PC-3 (cell line): ENCODE data around the gene MORN1. TPM values are rescaled to one million over a fixed set of nuclear protein-coding genes. Genes with fewer than 3 reads are reported as not detected.

Experiments used
- ATAC-seq: fragments of 200-7000 bp; cut with Tn5 transposase; 2 replicates; pipeline ENCODE4 v1.9.1; 2020; ENCODE audit warnings: mild to moderate bottlenecking, moderate library complexity
- BruUV-seq: library from RNA; stranded (reverse); fragments of 400-500 nt; replicated peaks from 2 replicates; lab custom pipeline; 2021; lab: Mats Ljungman, UMichigan
- CTCF ChIA-PET: fragments of 300-600 bp; sonication (Branson Sonifier 250); formaldehyde crosslinking; loops from one replicate; lab custom pipeline; 2022; ENCODE audit warnings: antibody characterized with exemption; lab: Charles Lee
- POLR2A ChIA-PET: fragments of 300-600 bp; sonication (Branson Sonifier 250); formaldehyde crosslinking; loops from one replicate; lab custom pipeline; 2022; ENCODE audit warnings: antibody characterized with exemption; ENCODE audit not compliant: unreplicated experiment; lab: Charles Lee
- DNase-seq: peaks from one replicate; pipeline ENCODE4 v3.0.0-alpha.2; 2015
- H2AFZ ChIP-seq: fragments of 300-600 bp; sonication (generic); 2 replicates; pipeline ENCODE4 v1.6.0; 2016; ENCODE audit warnings: antibody characterized with exemption, low read length
- H3F3A ChIP-seq: fragments of 300-600 bp; sonication (generic); one replicate; pipeline ENCODE4 v1.6.0; 2017; ENCODE audit warnings: antibody characterized with exemption, low read length, control low read depth, mild to moderate bottlenecking; ENCODE audit not compliant: unreplicated experiment
- H3K27ac ChIP-seq: fragments of 300-600 bp; sonication (generic); 2 replicates; pipeline ENCODE4 v1.5.1; 2016; ENCODE audit warnings: mild to moderate bottlenecking, low read length
- H3K27me3 ChIP-seq: fragments of 300-600 bp; sonication (generic); 2 replicates; pipeline ENCODE4 v1.6.1; 2016; ENCODE audit warnings: low read length, mixed read lengths
- H3K36me3 ChIP-seq: fragments of 300-600 bp; sonication (generic); 2 replicates; pipeline ENCODE4 v1.6.1; 2016; ENCODE audit warnings: low read depth, mixed run types, low read length, mixed read lengths
- H3K4me1 ChIP-seq: fragments of 300-600 bp; sonication (generic); 2 replicates; pipeline ENCODE4 v1.5.1; 2016; ENCODE audit warnings: low read length; ENCODE audit not compliant: insufficient read depth
- H3K4me2 ChIP-seq: fragments of 300-600 bp; sonication (generic); 2 replicates; pipeline ENCODE4 v1.6.0; 2016; ENCODE audit warnings: low read length
- H3K4me3 ChIP-seq: fragments of 300-600 bp; sonication (generic); 2 replicates; pipeline ENCODE4 v1.5.1; 2016; ENCODE audit warnings: mild to moderate bottlenecking, low read length, mixed read lengths
- H3K79me2 ChIP-seq: fragments of 300-600 bp; sonication (generic); 2 replicates; pipeline ENCODE4 v1.6.1; 2017; ENCODE audit warnings: low read length, mixed read lengths
- H3K9ac ChIP-seq: fragments of 300-600 bp; sonication (generic); 2 replicates; pipeline ENCODE4 v1.6.0; 2016; ENCODE audit warnings: mild to moderate bottlenecking, low read length
- H3K9me2 ChIP-seq: fragments of 300-600 bp; sonication (generic); replicated peaks from 2 replicates; pipeline ENCODE4 v1.6.1; 2016; ENCODE audit warnings: mixed run types, low read length, mixed read lengths
- H3K9me3 ChIP-seq: fragments of 300-600 bp; sonication (generic); 2 replicates; pipeline ENCODE4 v1.6.1; 2016; ENCODE audit warnings: low read length, mixed read lengths
- H4K20me1 ChIP-seq: fragments of 300-600 bp; sonication (generic); 2 replicates; pipeline ENCODE4 v1.6.1; 2016; ENCODE audit warnings: low read length, mixed read lengths
- CTCF ChIP-seq: fragments of 300-600 bp; sonication (generic); conservative IDR thresholded peaks from 2 replicates; pipeline ENCODE4 v1.5.1; 2017; ENCODE audit warnings: antibody characterized with exemption, low read depth, mild to moderate bottlenecking, low read length
- EZH2 ChIP-seq: fragments of 300-600 bp; sonication (generic); IDR thresholded peaks from one replicate; pipeline ENCODE4 v1.6.1; 2017; ENCODE audit warnings: antibody characterized with exemption, mild to moderate bottlenecking, low read length; ENCODE audit not compliant: unreplicated experiment
- EZH2phosphoT487 ChIP-seq: fragments of 300-600 bp; sonication (generic); IDR thresholded peaks from 2 replicates; pipeline ENCODE4 v1.6.1; 2018; ENCODE audit warnings: mild to moderate bottlenecking, antibody characterized with exemption, low read length, borderline replicate concordance
- intact Hi-C: fragments of 100-400 bp; cut with micrococcal nuclease; formaldehyde crosslinking; loops from 2 replicates; pipeline ENCODE4 v1.9.0; 2023
- total RNA-seq: library from RNA; depleted of rRNA; stranded (reverse); fragments of >200 nt; gene quantifications from 2 replicates; pipeline ENCODE4 v1.2.3, GENCODE V29; 2014

MORN1 gene
- total RNA-seq, 1 experiment from 2014 or later, result 11.2 TPM

GRCh38 chr1:2411801-2412394 is 20.5 kb upstream of the MORN1 start:
- DNase-seq (peak; percentile 37), ATAC-seq (peak; percentile 20)
- peak overlapping the region; percentile 75 for H2AFZ ChIP-seq
- peak overlapping the region; percentile 84 for H3K4me3 ChIP-seq
- H3K9me3 ChIP-seq, result no peaks in the 10 kb centered on the region
- POLR2A ChIA-PET, result interaction anchor here (0.6 kb wide), 1 partner anchor 1453 kb away, joined by 18 read pairs; no protein-coding TSS in a partner anchor
- no peaks in the 10 kb centered on the region for H3K36me3 ChIP-seq
- peak overlapping the region; percentile 96 for H3K9ac ChIP-seq
- CTCF ChIA-PET, result no interaction called here
- peak overlapping the region; percentile 85 for H3K4me2 ChIP-seq
- peak overlapping the region; percentile 60 for H3K27ac ChIP-seq
- peaks cover 44% of the 10 kb centered on the region for H3K4me1 ChIP-seq
- H3K79me2 ChIP-seq, result peaks cover 24% of the 10 kb centered on the region
- H3K9me2 ChIP-seq, result no peaks in the 10 kb centered on the region
- intact Hi-C loops, result loop anchor here (1.0 to 10.0 kb wide), 3 partner anchors 21 to 1010 kb away; partner anchors contain the start of genes MORN1 and RER1
- no peaks in the 10 kb centered on the region for H4K20me1 ChIP-seq
- H3K27me3 ChIP-seq, result no peaks in the 10 kb centered on the region
- H3F3A ChIP-seq, result no peaks in the 10 kb centered on the region
- TF ChIP-seq CTCF (no peak), EZH2 (no peak), EZH2phosphoT487 (no peak)
- no TSS peak for BruUV-seq

- no peak overlapping the region for H3K27ac ChIP-seq
- H4K20me1 ChIP-seq, result no peaks in the 10 kb centered on the region
- no peak overlapping the region for H3K4me2 ChIP-seq
- peaks cover 25% of the 10 kb centered on the region for H3K4me1 ChIP-seq
- ChIA-PET POLR2A (no interaction called here), CTCF (no interaction called here)
- no peak overlapping the region for H3K9ac ChIP-seq
- peaks cover 23% of the 10 kb centered on the region for H3K79me2 ChIP-seq
- H3F3A ChIP-seq, result no peaks in the 10 kb centered on the region
- no peak overlapping the region for H3K4me3 ChIP-seq
- intact Hi-C loops, result loop anchor here (5.0 to 10.0 kb wide), 2 partner anchors 235 to 1013 kb away; no protein-coding TSS in a partner anchor
- H3K9me2 ChIP-seq, result no peaks in the 10 kb centered on the region
- H2AFZ ChIP-seq, result no peak overlapping the region
- DNase-seq, result no peak
- no peak for TF ChIP-seq CTCF
- no peak for TF ChIP-seq EZH2
- TF ChIP-seq EZH2phosphoT487, result no peak
- no TSS peak for BruUV-seq
- H3K27me3 ChIP-seq, result no peaks in the 10 kb centered on the region
- H3K9me3 ChIP-seq, result no peaks in the 10 kb centered on the region
- no peak for ATAC-seq
- peaks cover 10% of the 10 kb centered on the region; the same call in 1 of the 2 replicates for H3K36me3 ChIP-seq
Measured at GRCh38 chr1:2409745-2410144, 18.4 kb upstream of the MORN1 start.

- H3K79me2 ChIP-seq, result peaks cover 22% of the 10 kb centered on the region
- H3K9me2 ChIP-seq, result no peaks in the 10 kb centered on the region
- H2AFZ ChIP-seq, result no peak overlapping the region
- H3K27ac ChIP-seq, result no peak overlapping the region
- no peak for ATAC-seq
- no TSS peak for BruUV-seq
- H3K4me3 ChIP-seq, result no peak overlapping the region
- CTCF ChIA-PET, result no interaction called here
- POLR2A ChIA-PET, result no interaction called here
- TF ChIP-seq CTCF (no peak), EZH2 (no peak), EZH2phosphoT487 (no peak)
- no peak for DNase-seq
- no peaks in the 10 kb centered on the region for H3F3A ChIP-seq
- H3K36me3 ChIP-seq, result peaks cover 19% of the 10 kb centered on the region
- H3K9me3 ChIP-seq, result no peaks in the 10 kb centered on the region
- H3K9ac ChIP-seq, result no peak overlapping the region
- H3K4me2 ChIP-seq, result no peak overlapping the region
- no peaks in the 10 kb centered on the region for H3K27me3 ChIP-seq
- H4K20me1 ChIP-seq, result no peaks in the 10 kb centered on the region
- peaks cover 16% of the 10 kb centered on the region for H3K4me1 ChIP-seq
- intact Hi-C loops, result no loop called here
Measured at GRCh38 chr1:2408859-2409276, 17.5 kb upstream of the MORN1 start.
